Naive thymus-derived CD4-positive, alpha-beta T cell (primary cell): Measurements from ENCODE around the gene ATF1. TPM values are rescaled to one million over a fixed set of nuclear protein-coding genes. Genes with fewer than 3 reads are reported as not detected.

Source experiments
- ATAC-seq: fragments of 150-1000 bp; cut with Tn5 transposase; 2 replicates; pipeline ENCODE4 v1.10.0; 2021; ENCODE audit warnings: mild to moderate bottlenecking, moderate library complexity
- CTCF ChIA-PET: fragments of 350-600 bp; sonication (Branson Sonifier 250); formaldehyde crosslinking; loops from one replicate; lab custom pipeline; 2021; ENCODE audit warnings: antibody characterized with exemption; lab: Charles Lee
- POLR2A ChIA-PET: fragments of 350-600 bp; sonication (Branson Sonifier 250); formaldehyde crosslinking; loops from one replicate; lab custom pipeline; 2021; ENCODE audit warnings: antibody characterized with exemption, inconsistent platforms; lab: Charles Lee
- DNase-seq, 9 donors: peaks; one replicate each; pipeline versions ENCODE4 v3.0.0 to v3.0.0-alpha.2; 2020 to 2022; ENCODE audit warnings: mixed read lengths in 1 of 9
- H3K27ac ChIP-seq: one replicate; pipeline ENCODE4 v1.7.0; 2013; ENCODE audit warnings: mild to moderate bottlenecking, low read depth, low read length, moderate library complexity
- H3K27me3 ChIP-seq, 2 donors: one replicate each; pipeline ENCODE4 v1.7.0; 2013; ENCODE audit warnings: low read length in 2 of 2, mild to moderate bottlenecking in 2 of 2, moderate library complexity in 2 of 2; ENCODE audit not compliant: control insufficient read depth in 2 of 2, insufficient read depth in 2 of 2
- H3K36me3 ChIP-seq, 3 experiments: 1 replicate in 2 of 3; 2 replicates in 1 of 3; pipeline ENCODE4 v1.7.0; 2013; ENCODE audit warnings: low read length in 3 of 3, mild to moderate bottlenecking in 3 of 3, moderate library complexity in 1 of 3; ENCODE audit not compliant: insufficient read depth in 3 of 3, control insufficient read depth in 2 of 3
- H3K4me1 ChIP-seq, 2 donors: one replicate each; pipeline ENCODE4 v1.7.0; 2013; ENCODE audit warnings: low read length in 2 of 2, mild to moderate bottlenecking in 2 of 2, moderate library complexity in 1 of 2; ENCODE audit not compliant: control insufficient read depth in 2 of 2, insufficient read depth in 2 of 2
- H3K4me3 ChIP-seq: 2 replicates; pipeline ENCODE4 v1.7.0; 2013; ENCODE audit warnings: mild to moderate bottlenecking, low read length
- H3K9me3 ChIP-seq, 3 experiments: 1 replicate in 2 of 3; 2 replicates in 1 of 3; pipeline ENCODE4 v1.7.0; 2013; ENCODE audit warnings: low read length in 3 of 3; ENCODE audit not compliant: control insufficient read depth in 2 of 3
- H3K27ac Mint-ChIP-seq, 9 donors: one replicate each; pipeline ENCODE4 v1.8.0; 2020 to 2022; ENCODE audit warnings: mixed read lengths in 9 of 9, mild to moderate bottlenecking in 8 of 9, moderate library complexity in 5 of 9, inconsistent platforms in 2 of 9
- H3K27me3 Mint-ChIP-seq, 5 donors: one replicate each; pipeline ENCODE4 v1.8.0; 2021 to 2022; ENCODE audit warnings: mixed read lengths in 5 of 5, mild to moderate bottlenecking in 1 of 5
- H3K36me3 Mint-ChIP-seq, 5 donors: one replicate each; pipeline ENCODE4 v1.8.0; 2020 to 2022; ENCODE audit warnings: mixed read lengths in 5 of 5, mild to moderate bottlenecking in 3 of 5, inconsistent platforms in 1 of 5
- H3K4me1 Mint-ChIP-seq, 7 donors: one replicate each; pipeline ENCODE4 v1.8.0; 2020 to 2022; ENCODE audit warnings: mixed read lengths in 7 of 7, mild to moderate bottlenecking in 3 of 7, inconsistent platforms in 1 of 7
- H3K4me3 Mint-ChIP-seq, 10 donors: one replicate each; pipeline ENCODE4 v1.8.0; 2020 to 2022; ENCODE audit warnings: mild to moderate bottlenecking in 10 of 10, mixed read lengths in 10 of 10, moderate library complexity in 6 of 10, inconsistent platforms in 2 of 10
- H3K9me3 Mint-ChIP-seq, 11 donors: one replicate each; pipeline ENCODE4 v1.8.0; 2020 to 2022; ENCODE audit warnings: mixed read lengths in 11 of 11, mild to moderate bottlenecking in 4 of 11, inconsistent platforms in 1 of 11, moderate library complexity in 1 of 11
- intact Hi-C, 2 donors: fragments of 100-400 bp; cut with micrococcal nuclease; formaldehyde crosslinking; loops; one replicate each; pipeline ENCODE4 v1.15.1; 2023
- polyA plus RNA-seq, 2 donors: library from polyadenylated mRNA; unstranded; fragments of 300-500 nt; fragmentation: Illumina TruSeq; gene quantifications; one replicate each; pipeline ENCODE4 v1.2.3, GENCODE V29; 2021
- total RNA-seq, 6 experiments: library from RNA in 5 of 6; stranded (reverse) in 5 of 6; gene quantifications; 1 replicate in 5 of 6; 2 replicates in 1 of 6; pipeline ENCODE4 v1.2.3 and lab custom pipeline; 2021 to 2026

ATF1 gene
- total and polyA plus RNA-seq, 7 experiments from 2014 or later = 23.8 to 53.9 (median 51.3) TPM

GRCh38 chr12:50734409-50735263 is 29.3 kb upstream of the ATF1 start:
- H3K4me3 Mint-ChIP-seq = no peak overlapping the region
- H3K27me3 Mint-ChIP-seq = no peaks in the 10 kb centered on the region
- H3K36me3 ChIP-seq = peaks cover 0 to 84% (median 15%) of the 10 kb centered on the region in 3 experiments
- H3K9me3 ChIP-seq = no peaks in the 10 kb centered on the region
- POLR2A ChIA-PET = interaction anchor here (0.7 kb wide), 1 partner anchor 30 kb away, joined by 4 read pairs; no protein-coding TSS in a partner anchor
- intact Hi-C loops = loop anchor here in 1 of 2 donors (1.0 kb wide), 1 partner anchor 230 kb away; the partner anchor contains the start of gene DIP2B
- DNase-seq (peak in 3 of 9 donors; percentile 13 to 29 (median 15)), ATAC-seq (peak; percentile 55)
- H3K4me1 ChIP-seq = no peaks in the 10 kb centered on the region
- no peak overlapping the region for H3K4me3 ChIP-seq
- no peak overlapping the region for H3K27ac ChIP-seq
- no peaks in the 10 kb centered on the region for H3K4me1 Mint-ChIP-seq
- peaks cover 18 to 79% (median 43%) of the 10 kb centered on the region in 5 donors for H3K36me3 Mint-ChIP-seq
- CTCF ChIA-PET = interaction anchor here (0.6 kb wide), 1 partner anchor 235 kb away, joined by 3 read pairs; no protein-coding TSS in a partner anchor
- peak overlapping the region in 3 of 9 donors; percentile 8 to 13 (median 11) for H3K27ac Mint-ChIP-seq
- H3K27me3 ChIP-seq = no peaks in the 10 kb centered on the region
- H3K9me3 Mint-ChIP-seq = no peaks in the 10 kb centered on the region

- ChIA-PET CTCF (no interaction called here), POLR2A (interaction anchor here (0.6 kb wide), 1 partner anchor 460 kb away, joined by 3 read pairs; no protein-coding TSS in a partner anchor)
- DNase-seq (no peak), ATAC-seq (no peak)
- no peaks in the 10 kb centered on the region for H3K4me1 ChIP-seq
- H3K9me3 Mint-ChIP-seq = peaks cover 0 to 3% (median 0%) of the 10 kb centered on the region in 11 donors
- H3K27me3 Mint-ChIP-seq = no peaks in the 10 kb centered on the region
- H3K9me3 ChIP-seq = no peaks in the 10 kb centered on the region
- peaks cover 0 to 87% (median 26%) of the 10 kb centered on the region in 3 experiments for H3K36me3 ChIP-seq
- no peak overlapping the region for H3K27ac Mint-ChIP-seq
- no peak overlapping the region for H3K4me3 Mint-ChIP-seq
- no peak overlapping the region for H3K4me3 ChIP-seq
- H3K27ac ChIP-seq = no peak overlapping the region
- intact Hi-C loops = no loop called here
- peaks cover 24 to 69% (median 43%) of the 10 kb centered on the region in 5 donors for H3K36me3 Mint-ChIP-seq
- no peaks in the 10 kb centered on the region for H3K27me3 ChIP-seq
- no peaks in the 10 kb centered on the region for H3K4me1 Mint-ChIP-seq
Observed at GRCh38 chr12:50739611-50740010, 24.3 kb upstream of the ATF1 start.

DNA sequence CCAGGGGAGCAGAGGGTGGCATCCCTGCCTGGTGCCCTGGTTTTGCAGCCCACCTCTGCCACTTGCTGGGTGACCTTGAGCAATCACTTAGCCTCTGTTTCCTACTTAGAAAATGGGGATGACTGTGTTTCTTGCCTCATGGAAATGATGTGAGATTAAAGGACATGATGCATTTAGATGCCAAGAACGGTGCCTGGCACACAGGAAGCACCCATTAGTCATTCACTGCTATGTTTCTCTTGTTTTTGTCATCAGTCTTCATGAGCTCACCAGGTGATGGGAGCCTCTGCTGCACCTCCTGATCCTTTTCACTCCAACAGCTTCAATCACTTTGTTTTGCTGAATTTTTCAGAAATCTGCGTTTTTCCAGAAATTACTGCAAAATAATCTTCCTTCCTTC is 23.6 kb upstream of the ATF1 start:
- H3K4me3 ChIP-seq = no peak overlapping the region
- ChIA-PET POLR2A (interaction anchor here (0.6 kb wide), 1 partner anchor 461 kb away, joined by 3 read pairs; no protein-coding TSS in a partner anchor), CTCF (interaction anchor here (0.7 kb wide), 1 partner anchor 25 kb away, joined by 3 read pairs; no protein-coding TSS in a partner anchor)
- H3K27ac Mint-ChIP-seq = peak overlapping the region in 3 of 9 donors; percentile 9 to 75 (median 59)
- peaks cover 0 to 3% (median 0%) of the 10 kb centered on the region in 11 donors for H3K9me3 Mint-ChIP-seq
- no peaks in the 10 kb centered on the region for H3K9me3 ChIP-seq
- no peaks in the 10 kb centered on the region for H3K27me3 ChIP-seq
- no peak overlapping the region for H3K4me3 Mint-ChIP-seq
- intact Hi-C loops = no loop called here
- no peaks in the 10 kb centered on the region for H3K4me1 Mint-ChIP-seq
- H3K27ac ChIP-seq = no peak overlapping the region
- H3K36me3 Mint-ChIP-seq = peaks cover 24 to 66% (median 37%) of the 10 kb centered on the region in 5 donors
- DNase-seq = no peak
- no peaks in the 10 kb centered on the region for H3K4me1 ChIP-seq
- H3K27me3 Mint-ChIP-seq = no peaks in the 10 kb centered on the region
- no peak for ATAC-seq
- peaks cover 0 to 91% (median 26%) of the 10 kb centered on the region in 3 experiments for H3K36me3 ChIP-seq

DNA sequence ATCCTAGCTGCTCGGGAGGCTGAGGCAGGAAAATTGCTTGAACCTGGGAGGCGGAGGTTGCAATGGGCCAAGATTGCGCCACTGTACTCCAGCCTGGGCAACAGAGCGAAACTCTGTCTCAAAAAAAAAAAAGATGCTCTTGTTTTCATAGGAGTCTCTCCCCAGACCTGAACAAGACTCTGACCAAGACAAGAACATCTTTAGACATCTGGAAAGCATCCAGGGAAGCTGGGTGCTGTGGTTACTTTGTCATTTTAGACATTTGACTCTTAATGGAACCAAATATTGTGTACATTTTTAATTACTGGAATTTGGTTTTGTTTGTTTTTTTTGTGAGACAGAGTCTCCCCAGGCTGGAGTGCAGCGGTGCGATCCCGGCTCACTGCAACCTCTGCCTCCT is 21.1 kb upstream of the ATF1 start:
- H3K36me3 ChIP-seq = peaks cover 0 to 84% (median 23%) of the 10 kb centered on the region in 3 experiments
- Mint-ChIP-seq H3K36me3 (peaks cover 28 to 62% (median 40%) of the 10 kb centered on the region in 5 donors), H3K9me3 (peaks cover 0 to 3% (median 0%) of the 10 kb centered on the region in 11 donors), H3K27ac (peak overlapping the region in 1 of 9 donors; percentile 76), H3K27me3 (no peaks in the 10 kb centered on the region), H3K4me3 (no peak overlapping the region), H3K4me1 (no peaks in the 10 kb centered on the region)
- H3K4me3 ChIP-seq = no peak overlapping the region
- POLR2A ChIA-PET = no interaction called here
- ATAC-seq = no peak
- no peak overlapping the region for H3K27ac ChIP-seq
- no peak for DNase-seq
- intact Hi-C loops = no loop called here
- no peaks in the 10 kb centered on the region for H3K4me1 ChIP-seq
- no peaks in the 10 kb centered on the region for H3K27me3 ChIP-seq
- no peaks in the 10 kb centered on the region for H3K9me3 ChIP-seq
- CTCF ChIA-PET = interaction anchor here (1.3 kb wide), 1 partner anchor 22 kb away, joined by 3 read pairs; no protein-coding TSS in a partner anchor

- peaks cover 18 to 60% (median 28%) of the 10 kb centered on the region in 5 donors for H3K36me3 Mint-ChIP-seq
- H3K36me3 ChIP-seq = peaks cover 0 to 59% (median 5%) of the 10 kb centered on the region in 3 experiments
- intact Hi-C loops = no loop called here
- DNase-seq (no peak), ATAC-seq (peak; percentile 54)
- H3K4me1 Mint-ChIP-seq = peaks cover 0 to 3% (median 0%) of the 10 kb centered on the region in 7 donors
- H3K27ac Mint-ChIP-seq = peak overlapping the region in 2 of 9 donors; percentile 3 to 9
- no peaks in the 10 kb centered on the region for H3K27me3 ChIP-seq
- no peaks in the 10 kb centered on the region for H3K9me3 ChIP-seq
- ChIA-PET POLR2A (no interaction called here), CTCF (no interaction called here)
- H3K27ac ChIP-seq = no peak overlapping the region
- no peak overlapping the region for H3K4me3 ChIP-seq
- H3K4me1 ChIP-seq = no peaks in the 10 kb centered on the region
- peaks cover 0 to 2% (median 0%) of the 10 kb centered on the region in 11 donors for H3K9me3 Mint-ChIP-seq
- no peak overlapping the region for H3K4me3 Mint-ChIP-seq
- H3K27me3 Mint-ChIP-seq = no peaks in the 10 kb centered on the region
Observed at GRCh38 chr12:50745861-50746260, 18.0 kb upstream of the ATF1 start.

DNA sequence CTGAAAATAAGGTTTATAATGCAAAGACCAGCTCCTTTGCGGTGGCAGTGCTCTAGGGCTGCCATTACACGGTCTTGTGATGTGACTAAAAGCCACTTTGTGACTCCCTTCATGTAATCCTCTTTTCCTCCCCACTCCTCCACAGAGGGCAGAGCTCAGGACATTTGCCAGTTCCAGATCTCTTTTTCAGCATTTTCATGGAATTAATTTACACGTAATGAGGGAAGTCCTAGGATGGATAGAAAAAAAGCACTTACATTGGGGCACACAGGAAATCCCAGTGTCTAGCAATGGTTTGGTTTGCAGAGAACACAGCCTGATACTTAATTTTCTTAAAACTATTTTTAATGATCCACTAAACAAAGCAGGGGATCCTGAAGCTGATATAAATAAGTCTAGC is 17.5 kb upstream of the ATF1 start:
- intact Hi-C loops = no loop called here
- Mint-ChIP-seq H3K4me1 (peaks cover 0 to 3% (median 0%) of the 10 kb centered on the region in 7 donors), H3K36me3 (peaks cover 12 to 55% (median 28%) of the 10 kb centered on the region in 5 donors), H3K9me3 (peaks cover 0 to 2% (median 0%) of the 10 kb centered on the region in 11 donors), H3K27ac (no peak overlapping the region), H3K27me3 (no peaks in the 10 kb centered on the region), H3K4me3 (no peak overlapping the region)
- DNase-seq (no peak), ATAC-seq (no peak)
- H3K4me1 ChIP-seq = no peaks in the 10 kb centered on the region
- no peaks in the 10 kb centered on the region for H3K27me3 ChIP-seq
- H3K36me3 ChIP-seq = peaks cover 0 to 53% (median 0%) of the 10 kb centered on the region in 3 experiments
- no peaks in the 10 kb centered on the region for H3K9me3 ChIP-seq
- no peak overlapping the region for H3K27ac ChIP-seq
- H3K4me3 ChIP-seq = no peak overlapping the region
- CTCF ChIA-PET = no interaction called here
- POLR2A ChIA-PET = interaction anchor here (0.9 kb wide), 1 partner anchor 18 kb away, joined by 6 read pairs; the partner anchor contains the start of gene ATF1
